GM19240 (cell line): Measurements from ENCODE around the gene KRTAP5-8.
A peak's percentile ranks its signal among the peaks of the same experiment; 100 is the strongest.
"Not testable (repeated sequence)": the region's sequence is repeated elsewhere in the genome, so short reads cannot be mapped to it uniquely, and the experiment has no call there.

Experiments used
- DNase-seq: peaks from one replicate; pipeline ENCODE4 v3.0.0; 2011; ENCODE audit warnings: low spot score; ENCODE audit not compliant: insufficient read length

The KRTAP5-8 gene

DNA sequence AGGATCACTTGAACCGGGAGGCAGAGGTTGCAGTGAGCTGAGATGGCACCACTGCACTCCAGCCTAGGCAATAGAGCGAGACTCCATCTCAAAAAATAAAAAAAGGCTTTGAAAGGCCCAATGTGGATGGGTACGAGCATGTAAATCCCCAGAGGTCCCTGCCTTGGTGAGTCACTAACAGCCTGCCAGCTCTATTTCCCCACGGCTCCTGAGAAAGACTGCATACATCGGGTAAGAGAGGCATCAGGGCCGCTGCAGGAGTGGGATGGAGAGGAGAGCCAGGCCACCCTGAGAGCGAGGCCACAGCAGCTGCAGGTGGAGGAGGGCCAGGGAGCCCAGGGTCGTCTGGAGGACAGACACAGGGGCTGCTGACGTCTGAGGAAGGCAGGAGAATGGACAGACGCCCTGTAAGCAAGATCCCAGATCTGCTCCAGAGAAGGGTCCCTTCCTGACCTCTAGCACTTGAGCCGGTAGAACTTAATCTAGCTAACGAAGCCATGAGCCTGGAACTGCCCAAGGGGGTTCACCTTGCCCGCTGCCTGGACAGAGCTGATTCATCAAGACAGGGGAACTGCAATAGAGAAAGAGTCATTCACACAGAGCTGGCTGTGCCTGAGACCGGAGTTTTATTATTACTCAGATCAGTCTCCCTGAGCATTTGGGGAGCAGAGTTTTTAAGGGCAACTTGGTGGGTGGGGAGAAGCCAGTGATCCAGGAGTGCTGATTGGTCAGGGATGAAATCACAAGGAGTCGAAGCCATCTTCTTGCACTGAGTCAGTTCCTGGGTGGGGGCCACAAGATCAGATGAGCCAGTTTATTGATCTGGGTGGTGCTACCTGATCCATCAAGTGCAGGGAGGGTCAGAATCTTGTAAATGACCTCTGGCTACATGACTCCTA, 5.3 kb downstream of the KRTAP5-8 start:
- DNase-seq, result no peak

DNA sequence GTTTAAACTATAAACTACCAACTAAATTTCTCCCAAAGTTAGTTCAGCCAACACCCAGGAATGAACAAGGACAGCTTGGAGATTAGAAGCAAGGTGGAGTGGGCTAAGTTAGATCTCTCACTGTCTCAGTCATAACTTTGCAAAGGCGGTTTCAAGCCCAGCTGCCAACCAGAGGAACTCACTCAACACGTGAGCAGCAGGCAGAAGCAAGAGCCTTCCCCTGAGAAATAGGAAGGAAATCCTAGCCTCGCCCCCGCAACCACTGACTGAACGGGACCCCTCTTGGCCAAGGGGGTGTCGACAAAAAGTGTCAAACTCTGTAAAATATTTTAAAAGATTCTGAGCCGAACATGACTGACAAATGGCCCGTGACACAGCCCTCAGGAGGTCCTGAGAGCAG, 6.0 kb downstream of the KRTAP5-8 start:
- DNase-seq, result no peak

DNA sequence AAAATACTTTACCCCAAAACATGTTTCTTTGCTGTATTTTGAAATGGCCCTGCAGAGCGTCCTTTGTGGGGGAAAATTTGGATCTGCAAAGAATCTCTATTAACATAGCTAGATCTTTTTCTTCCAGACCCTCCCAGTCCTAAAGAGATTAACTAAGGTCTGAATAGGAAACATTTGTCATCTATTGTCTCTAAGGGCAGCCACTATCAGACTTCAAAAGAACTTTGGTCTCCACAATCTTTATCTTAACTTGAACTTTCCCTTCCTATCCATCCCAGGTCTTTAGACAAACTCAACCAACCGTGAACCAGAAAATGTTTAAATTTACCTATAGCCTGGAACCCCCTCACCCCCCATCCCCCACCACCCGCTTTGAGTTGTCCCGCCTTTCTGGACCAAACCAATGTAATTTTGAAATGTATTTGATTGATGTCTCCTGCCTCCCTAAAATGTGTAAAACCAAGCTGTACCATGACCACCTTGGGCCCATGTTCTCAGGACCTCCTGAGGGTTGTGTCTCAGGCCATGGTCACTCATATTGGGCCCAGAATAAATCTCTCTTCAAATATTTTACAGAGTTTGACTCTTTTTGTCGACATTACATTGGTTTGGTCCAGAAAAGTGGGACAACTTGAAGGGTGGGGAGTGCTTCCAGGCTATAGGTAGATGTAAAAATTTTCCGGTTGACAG, 6.8 kb downstream of the KRTAP5-8 start:
- DNase-seq, result no peak

DNA sequence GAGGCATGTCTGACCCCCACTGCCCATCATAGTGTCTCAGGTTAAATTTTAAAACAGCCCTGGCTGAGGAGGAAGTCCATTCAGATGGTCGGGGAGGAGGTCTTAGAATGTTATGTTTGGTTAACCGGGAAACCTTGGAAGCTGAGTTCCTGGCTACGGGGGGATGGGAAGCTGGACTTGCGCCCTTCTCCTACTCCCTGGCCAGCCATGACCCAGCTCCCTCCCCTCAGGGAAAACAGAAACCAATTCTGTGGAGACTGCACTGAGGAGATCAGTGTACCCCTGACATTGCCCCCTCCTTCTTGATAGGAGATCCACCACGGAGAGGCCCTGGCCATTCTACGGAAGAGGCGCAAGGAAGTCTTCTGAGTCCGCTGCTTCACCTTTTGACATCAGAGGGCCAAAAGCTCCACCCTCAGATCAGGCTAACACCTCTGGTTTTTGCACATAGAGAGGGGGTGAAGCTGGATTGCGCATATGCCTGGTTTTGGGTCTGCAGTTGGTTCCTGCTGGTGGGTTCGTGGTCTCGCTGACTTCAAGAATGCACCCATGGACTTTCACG, 7.7 kb downstream of the KRTAP5-8 start:
- no peak for DNase-seq

DNA sequence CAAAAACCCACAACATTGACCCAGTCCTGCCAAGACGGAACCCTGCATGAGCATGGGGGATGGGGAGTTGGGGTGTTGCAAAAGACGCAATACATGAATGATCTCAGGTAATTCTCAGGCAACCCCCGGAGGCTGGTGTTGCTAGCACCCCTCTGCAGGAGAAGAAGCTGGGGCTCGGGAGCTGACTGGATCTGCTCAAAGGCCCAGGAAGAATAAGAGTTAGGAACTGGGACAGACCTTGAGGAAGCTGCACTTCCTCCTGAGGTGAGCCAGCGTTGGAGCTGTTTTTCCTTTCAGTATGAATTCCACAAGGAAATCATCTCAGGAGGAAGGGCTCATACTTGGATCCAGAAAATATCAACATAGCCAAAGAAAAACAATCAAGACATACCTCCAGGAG, 10.3 kb downstream of the KRTAP5-8 start, which contains the start of gene KRTAP5-9:
Gene KRTAP5-9, plus strand, starts transcription at position 301 of the 400 bp plus-strand sequence. CDS start 238 bp downstream, outside the sequence.
- DNase-seq, result no peak

DNA sequence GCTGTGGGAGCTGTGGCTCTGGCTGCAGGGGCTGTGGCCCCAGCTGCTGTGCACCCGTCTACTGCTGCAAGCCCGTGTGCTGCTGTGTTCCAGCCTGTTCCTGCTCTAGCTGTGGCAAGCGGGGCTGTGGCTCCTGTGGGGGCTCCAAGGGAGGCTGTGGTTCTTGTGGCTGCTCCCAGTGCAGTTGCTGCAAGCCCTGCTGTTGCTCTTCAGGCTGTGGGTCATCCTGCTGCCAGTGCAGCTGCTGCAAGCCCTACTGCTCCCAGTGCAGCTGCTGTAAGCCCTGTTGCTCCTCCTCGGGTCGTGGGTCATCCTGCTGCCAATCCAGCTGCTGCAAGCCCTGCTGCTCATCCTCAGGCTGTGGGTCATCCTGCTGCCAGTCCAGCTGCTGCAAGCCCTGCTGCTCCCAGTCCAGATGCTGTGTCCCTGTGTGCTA, 10.9 kb downstream of the KRTAP5-8 start:
- no peak for DNase-seq

DNA sequence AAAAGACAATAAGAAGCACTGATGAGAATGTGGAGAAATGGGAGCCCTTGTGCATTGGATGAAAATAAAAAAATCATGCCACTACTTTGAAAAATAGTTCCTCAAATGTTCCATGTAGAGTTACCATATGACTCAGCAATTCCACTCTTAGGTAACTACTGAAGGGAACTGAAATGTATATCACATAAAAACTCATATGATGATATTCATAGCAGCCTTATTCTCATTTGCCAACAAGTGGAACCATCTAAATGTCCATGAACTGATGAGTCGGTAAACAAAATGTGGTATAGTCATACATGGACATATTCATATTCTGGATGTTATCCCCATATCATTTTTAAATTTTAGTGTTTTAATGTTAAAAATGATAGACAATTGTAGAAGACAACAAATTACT, 13.9 kb downstream of the KRTAP5-8 start:
- no peak for DNase-seq

DNA sequence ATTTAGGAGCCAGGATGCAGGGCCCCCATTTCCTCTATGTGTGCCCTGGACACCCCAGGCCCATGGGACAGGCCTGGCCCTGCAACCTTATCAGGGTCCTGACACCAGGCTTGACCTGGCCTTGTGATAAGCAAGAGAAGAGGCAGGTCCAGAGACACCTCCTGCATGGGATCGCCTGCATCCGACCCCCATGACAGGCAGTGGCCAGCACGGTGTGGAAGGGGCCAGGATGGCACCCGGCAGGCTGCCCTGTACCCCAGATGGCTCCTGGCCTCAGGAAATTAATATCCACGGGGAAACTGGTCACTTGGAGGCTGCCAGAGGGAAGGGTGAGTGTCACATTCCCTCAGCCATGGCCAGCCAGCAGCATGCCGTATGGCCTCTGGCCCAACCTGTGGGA, 17.2 kb downstream of the KRTAP5-8 start:
- no peak for DNase-seq

DNA sequence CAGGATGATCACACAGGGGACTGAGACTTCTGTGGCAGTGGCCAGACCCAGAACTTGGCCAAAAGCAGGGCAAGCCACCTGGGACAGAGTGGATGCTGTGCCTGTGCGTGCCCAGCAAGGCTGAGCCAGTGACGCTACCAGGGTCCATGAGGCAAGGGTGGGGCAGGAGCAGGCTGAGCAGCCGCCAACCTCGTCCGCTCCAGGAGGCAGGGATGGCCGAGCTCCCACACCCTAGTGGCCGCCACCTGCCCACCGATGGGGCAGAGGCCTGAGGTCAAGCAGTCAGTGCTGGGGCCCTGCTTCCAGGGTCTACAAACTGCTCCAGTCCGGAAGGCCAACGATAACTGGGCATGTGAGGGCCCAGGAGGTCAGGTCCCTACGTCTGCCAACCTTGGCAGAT, 17.7 kb downstream of the KRTAP5-8 start:
- DNase-seq, result no peak

DNA sequence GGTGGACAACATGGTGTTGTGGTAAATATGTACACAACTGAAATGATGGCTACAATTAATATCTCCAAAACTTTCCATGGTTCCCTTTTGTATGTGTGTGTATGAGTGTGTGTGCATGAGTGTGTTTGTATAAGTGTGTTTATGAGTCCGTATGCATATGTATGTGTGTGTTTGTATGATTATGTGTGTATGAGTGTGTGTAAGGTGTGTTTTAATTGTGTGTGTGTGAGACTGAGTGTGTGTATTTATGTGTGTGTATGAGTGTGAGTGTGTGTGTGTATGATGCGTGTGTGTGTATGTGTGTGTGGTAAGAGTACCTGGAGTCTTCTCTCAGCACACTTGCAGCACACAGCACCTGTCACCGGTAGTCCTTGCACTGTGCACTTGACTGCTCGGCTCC, 18.2 kb downstream of the KRTAP5-8 start:
- DNase-seq, result no peak

DNA sequence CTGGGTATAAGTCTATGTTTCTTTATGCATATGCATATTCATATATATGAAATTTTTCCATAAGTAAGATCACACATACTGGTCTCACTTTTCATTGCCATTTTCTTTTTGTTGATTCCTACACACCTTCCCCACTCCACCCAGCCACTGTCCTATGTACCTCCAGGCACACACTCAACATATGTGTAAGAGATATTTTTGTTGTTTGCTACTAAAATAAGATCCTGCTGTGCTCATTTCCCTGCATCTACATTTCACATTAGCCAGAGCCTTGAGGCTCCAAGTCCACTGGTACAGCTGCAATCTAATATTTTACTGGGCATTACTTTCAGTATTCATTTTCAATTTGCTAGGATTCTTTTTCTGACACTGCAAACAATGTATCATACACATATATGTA, 19.4 kb downstream of the KRTAP5-8 start:
- no peak for DNase-seq

DNA sequence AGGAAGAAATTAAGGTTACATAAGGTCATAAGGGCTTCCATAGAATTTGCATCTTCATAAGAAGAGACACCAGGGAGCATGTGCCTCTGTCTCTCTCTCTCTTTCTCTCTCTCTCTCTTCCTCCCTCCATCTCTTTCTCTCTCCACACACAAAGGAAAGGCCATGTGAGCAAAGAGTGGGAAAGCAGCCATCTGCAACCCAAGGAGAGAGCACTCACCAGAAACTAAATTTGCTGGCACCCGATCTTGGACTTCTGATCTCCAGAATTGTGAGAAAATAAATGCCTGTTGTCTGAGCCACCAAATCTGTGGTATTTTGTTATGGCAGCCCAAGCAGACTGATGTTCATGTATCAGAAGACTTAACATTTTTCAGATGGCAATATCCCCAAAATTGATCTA, 21.2 kb downstream of the KRTAP5-8 start:
- DNase-seq, result no peak

DNA sequence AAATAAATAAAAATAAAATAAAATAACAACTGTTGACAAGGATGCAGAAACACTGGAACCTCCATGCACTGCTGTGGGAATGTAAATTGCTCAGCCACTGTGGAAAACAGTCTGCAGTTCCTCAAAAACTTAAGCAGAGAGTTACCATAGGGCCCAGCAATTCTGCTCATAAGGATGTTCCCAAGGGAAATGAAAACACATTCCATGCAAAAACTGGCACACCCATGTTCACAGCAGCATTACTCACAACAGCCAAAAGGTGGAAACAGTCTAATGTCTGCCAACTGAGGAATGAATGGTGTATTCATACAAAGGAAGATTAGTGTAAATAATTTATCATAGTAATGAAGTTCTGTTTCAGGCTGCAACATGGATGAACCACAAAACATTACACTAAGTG, 24.3 kb downstream of the KRTAP5-8 start:
- DNase-seq, result no peak

DNA sequence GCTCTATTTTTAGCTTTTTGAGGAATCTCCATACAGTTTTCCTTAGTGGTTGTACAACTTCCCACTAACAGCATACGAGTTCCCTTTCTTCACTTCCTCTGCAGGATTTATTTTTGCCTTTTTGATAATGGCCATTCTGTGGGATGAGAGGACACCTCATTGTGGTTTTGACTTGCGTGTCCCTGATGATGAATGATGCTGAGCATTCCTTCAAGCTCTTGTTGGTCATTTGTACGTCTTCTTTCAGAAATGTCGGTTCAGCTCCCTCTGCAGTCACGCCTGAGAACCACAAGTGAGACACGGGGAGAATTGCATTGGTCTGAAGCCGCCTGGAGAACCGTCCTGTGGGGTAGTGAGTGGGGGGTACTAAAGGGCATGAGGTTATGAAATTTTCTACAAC, 25.6 kb downstream of the KRTAP5-8 start:
- peak; percentile 57 for DNase-seq

DNA sequence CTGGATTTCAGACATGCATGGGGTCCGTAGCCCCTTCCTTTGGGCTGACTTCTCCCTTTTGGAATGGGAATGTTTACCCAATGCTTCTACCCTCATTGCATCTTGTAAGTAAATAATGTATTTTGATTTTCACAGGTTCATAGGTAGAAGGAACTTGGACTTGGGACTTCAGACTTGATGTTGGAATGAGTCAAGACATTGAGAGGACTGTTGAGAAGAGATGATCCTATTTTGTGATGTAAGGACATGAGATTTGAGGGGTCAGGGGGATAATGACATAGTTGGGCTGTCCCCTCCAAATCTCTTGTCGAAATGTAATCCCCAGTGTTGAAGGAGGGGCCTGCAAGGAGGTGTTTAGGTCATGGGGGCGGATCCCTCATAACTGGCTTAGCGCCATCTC, 26.6 kb downstream of the KRTAP5-8 start:
- no peak for DNase-seq

DNA sequence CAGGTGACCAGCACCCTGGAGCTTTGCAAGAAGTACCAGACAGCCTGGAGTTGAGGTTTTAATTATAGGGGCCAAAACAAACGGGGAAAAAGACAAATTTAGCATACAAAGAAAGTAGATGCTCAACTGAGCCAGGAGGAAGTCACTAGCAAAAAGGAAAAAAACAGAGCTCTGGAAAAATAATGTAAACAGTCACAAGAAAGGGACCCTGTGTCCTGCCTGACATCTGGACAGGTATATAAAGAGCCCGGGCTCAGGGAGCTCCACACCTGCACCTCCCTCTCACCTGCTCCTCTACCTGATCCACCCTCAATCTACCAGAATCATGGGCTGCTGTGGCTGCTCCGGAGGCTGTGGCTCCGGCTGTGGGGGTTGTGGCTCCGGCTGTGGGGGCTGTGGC, 27.4 kb downstream of the KRTAP5-8 start, which contains the start of gene KRTAP5-10:
Gene KRTAP5-10, plus strand, starts transcription at position 301 of the 400 bp plus-strand sequence. Its CDS starts 25 bp downstream, at position 326.
- no peak for DNase-seq

DNA sequence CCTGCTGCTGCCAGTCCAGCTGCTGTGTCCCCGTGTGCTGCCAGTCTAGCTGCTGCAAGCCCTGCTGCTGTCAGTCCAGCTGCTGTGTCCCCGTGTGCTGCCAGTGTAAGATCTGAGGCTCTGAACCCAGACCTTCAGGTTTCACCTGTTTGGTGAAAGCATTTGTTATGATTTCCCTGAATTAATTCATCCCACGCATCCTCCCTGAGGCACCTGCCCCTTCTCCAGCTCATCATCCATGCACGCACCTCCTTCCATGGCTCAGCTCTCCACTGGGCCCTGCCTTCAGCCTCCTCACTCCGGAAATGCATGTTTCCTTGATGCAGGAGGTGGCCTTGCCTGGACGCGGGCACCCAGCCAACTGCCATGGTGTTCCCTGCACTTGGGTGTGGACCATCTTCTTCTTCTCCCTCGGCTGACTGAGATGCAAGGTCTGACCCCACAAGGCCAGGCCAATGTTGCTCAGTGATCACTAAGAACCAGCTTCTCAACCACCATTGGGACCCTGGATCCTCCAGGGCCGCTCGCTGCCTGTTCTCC, 28.3 kb downstream of the KRTAP5-8 start:
- no peak for DNase-seq

DNA sequence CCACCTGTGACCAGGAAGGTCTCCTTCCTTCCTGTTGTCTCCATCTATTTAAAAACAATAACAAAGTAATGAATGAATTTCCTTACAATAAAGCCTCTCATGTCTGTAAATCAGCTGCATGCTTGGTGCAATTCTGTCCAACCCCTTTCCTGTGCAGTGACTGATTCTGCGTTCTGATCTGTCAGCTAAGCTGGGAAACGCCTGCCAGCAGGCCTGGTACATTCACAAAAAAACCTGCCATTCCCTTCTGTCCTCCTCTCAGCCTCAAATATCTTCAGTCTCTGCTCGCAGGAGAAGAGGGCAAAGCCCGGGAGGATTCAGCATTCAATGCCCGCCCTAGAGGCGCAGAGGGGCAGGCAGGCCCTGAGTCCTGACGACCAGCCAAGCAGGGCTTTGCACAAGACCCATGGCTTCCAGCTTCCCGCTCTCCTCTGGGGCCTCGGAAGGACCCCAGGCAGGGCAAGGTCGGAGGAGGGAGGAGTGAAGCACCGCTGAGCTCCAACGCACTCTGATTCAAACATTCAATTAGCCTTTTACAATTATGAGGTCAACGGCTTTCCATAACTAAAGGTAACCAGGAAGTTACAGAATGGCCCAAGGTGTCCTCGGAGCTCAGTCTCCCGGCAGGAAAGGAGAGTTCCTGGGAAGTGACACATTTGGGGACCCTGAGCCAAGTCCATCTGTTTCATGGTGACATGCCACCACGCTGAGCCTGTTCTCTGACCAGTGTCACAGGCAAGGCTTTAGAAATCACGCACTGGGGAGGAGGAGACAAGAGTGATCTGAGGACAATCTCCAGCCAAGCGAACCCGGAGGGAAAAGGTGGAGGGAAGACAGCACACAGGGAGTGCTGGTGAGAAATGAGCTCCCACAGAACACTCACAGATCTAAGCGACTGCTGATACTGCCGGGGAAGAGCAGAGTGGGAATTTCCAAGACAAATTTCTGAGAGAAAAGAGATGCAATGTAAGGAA, 29.1 kb downstream of the KRTAP5-8 start:
- DNase-seq, result not testable (repeated sequence)

DNA sequence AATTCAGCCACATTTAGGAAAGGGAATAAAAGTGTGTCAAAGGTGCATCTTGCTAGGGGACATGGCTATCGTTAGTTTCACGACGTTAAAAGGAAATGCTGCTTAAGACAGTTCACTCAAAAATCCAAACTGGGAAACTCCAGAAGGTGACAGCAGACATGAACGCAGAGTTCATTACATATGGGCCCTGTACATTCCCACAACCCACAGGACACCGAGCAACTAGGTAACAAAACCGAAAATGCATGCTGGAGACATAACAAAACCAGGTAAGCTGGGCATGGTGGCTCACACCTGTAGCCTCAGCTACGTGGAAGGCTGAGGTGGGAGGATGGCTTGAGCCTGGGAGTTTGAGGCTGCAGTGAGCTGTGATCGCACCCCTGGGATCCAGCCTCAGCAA, 29.8 kb downstream of the KRTAP5-8 start:
- DNase-seq, result not testable (repeated sequence)

DNA sequence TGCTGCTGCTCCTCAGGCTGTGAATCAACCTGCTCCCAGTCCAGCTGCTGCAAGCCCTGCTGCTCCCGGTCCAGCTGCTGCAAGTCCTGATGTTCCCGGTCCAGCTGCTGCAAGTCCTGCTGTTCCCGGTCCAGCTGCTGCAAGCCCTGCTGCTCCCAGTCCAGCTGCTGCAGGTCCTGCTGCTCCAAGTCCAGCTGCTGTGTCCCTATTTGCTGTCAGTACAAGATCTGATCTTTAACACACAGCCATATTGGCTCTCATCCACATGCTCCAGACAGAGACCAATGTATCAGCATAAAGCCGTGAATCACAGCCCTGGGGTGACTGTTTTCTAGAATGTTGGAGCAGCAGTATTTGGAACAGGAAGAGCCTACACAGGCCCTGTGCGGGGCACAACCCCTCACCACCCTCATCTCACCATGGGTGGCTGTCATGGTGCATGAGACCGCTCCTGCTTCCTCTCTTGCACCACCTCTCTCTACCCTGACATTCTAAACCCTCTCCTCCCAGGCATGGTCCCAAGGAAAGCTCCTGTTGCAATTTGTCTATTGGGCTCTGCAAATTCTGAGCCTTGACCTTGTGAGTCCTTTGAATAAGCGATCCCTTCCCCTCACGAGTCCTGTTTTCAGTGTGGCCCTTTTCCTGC, 31.0 kb downstream of the KRTAP5-8 start:
- DNase-seq, result no peak
